NOMO-1 (cell line): ENCODE data around the gene GDF2.

Source experiments
- DNase-seq, 2 experiments: peaks; one replicate each; lab custom pipeline; 2025; ENCODE audit not compliant: unreplicated experiment in 2 of 2; lab: John Stamatoyannopoulos, UW

GDF2 gene

GRCh38 chr10:47331954-47332353 is 9.7 kb downstream of the GDF2 start:
- no peak for DNase-seq

- no peak for DNase-seq
These were observed 10.1 kb downstream of the GDF2 start for GRCh38 chr10:47332371-47332770.

- no peak for DNase-seq
These were observed 10.7 kb downstream of the GDF2 start for GRCh38 chr10:47332946-47333345.

DNA sequence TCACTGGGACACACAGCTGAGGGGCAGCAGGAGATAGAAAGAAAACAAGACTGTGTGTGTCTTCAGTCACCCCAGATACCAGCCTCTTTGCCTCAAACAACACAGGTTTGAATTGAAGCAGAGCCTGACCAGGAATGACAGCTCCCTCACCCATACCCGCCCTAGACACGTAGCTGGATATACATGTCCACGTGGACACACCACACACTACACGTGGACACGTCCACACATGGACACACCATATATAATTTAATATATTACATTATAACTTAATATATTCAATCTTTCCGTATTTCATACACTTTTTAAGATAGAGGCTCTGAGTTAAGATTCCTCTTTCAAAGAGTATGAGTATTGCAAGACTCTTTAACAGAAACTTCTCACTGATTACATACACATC is 11.3 kb downstream of the GDF2 start:
- DNase-seq: no peak

DNA sequence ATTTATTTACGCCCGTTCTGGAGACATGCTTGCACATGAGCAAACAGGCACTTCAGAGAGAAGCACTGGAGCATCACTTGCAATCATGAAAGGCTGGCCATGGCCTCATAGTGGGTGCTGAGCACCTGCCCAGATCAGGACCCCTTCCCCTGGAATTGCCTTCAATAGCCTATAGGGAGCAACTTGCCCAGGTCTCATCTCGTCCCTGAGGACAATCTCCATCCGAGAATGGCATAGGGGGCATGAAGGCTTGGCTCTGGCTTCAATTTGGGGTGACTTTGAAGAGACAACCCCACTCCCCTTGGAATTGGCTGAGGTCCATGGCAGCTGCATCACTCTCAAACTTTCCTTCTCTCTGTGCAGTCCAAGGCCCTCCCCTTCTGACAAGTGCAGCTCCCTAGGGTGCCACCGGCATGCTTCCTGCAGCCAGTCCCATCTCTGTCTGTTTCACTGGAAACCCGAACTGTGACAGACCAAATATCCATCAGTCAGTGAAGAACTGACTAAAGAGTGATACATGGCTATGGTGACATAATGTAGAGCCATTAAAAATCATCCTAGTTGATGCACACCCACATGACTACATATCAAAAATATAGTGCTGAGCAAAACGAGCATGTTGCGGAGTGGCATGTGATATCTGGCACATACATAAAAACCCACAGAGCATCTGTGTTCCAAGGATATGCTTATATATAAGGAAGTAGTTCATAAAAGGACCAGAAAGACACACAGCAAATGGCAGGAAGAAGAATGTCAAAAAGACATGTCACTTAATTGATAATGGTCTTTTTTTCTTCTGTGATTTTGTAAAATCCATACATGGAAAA is 12.4 kb downstream of the GDF2 start:
- no peak for DNase-seq

- DNase-seq: no peak
These were observed 13.7 kb downstream of the GDF2 start for GRCh38 chr10:47335906-47336305.

DNA sequence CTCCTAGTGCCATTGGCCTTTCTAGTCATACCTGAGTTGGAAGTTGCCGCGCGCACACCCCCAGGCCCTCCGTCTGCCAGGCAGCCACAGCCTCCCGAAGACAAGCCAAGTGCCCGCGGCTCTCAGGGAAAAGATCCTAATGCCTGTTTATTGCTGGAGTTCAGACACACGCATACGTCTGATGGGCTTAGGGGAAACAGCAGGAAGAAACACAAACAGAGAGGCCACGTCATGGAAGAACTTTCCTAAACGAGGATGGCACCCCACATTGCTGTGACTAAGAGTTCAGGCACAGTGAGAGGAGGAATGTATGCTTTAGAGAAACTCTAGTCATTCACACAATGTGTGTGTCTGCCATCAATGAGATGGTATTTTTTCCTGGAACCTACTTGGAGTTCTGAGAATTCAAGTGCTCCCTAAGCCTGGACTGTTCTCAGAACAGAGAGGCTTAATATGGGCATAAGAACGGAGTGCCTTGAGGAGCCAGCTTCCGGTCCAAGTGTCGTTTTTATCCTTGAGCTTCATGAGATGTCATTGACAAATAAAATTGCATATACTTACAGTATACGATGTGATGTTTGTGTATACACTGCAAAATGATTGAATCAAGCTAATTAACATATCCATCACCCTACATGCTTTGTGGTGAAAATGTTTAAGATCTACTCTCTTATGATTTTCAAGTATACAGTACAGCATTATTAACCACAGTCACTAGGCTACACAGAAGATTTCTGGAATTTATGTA is 14.3 kb downstream of the GDF2 start:
- no peak for DNase-seq

GRCh38 chr10:47337310-47337709 is 15.1 kb downstream of the GDF2 start:
- DNase-seq: no peak

- DNase-seq: no peak
These were observed 17.0 kb downstream of the GDF2 start for GRCh38 chr10:47339186-47339735.

DNA sequence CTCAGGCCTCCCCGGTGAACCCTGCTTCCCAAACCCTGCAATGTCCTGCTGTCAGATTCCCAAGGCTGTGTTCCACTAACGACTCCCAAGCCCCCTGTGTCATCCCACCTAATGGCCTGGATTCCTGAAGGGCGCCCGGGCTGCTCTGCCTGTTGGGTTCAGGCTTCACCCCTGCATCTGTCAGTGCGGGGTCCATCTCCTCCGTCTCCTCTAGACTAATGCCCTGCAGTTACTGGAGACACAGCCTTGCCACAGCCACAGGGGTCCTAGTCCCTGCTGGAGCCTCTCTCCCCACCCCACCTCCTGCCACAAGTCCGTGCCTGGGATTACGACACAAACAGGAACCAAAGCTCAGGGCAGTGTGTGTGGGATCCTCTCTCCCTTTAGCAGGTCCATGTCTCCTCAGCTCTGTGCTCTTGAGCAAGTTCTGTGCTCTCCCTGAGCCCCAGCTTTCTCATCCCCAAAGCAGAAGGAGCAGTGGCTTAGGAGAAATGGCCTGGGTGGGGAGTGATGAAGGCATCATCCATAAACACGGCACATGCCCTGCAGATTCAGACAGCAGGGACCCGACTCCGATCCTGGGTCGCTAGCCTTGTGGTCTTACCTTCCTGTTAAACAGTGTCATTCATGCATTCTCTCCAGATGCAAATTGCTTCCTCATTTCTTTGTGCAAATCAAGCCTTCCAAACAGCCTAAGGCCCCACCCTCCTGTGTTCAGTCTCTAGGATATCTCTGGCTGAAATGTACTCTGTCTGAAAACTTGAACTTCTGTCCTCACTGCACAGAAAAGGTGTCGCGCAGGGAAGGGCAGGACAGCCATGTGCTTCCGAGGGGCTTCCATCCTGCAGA is 17.7 kb downstream of the GDF2 start:
- peak; percentile 69 to 72 for DNase-seq

DNA sequence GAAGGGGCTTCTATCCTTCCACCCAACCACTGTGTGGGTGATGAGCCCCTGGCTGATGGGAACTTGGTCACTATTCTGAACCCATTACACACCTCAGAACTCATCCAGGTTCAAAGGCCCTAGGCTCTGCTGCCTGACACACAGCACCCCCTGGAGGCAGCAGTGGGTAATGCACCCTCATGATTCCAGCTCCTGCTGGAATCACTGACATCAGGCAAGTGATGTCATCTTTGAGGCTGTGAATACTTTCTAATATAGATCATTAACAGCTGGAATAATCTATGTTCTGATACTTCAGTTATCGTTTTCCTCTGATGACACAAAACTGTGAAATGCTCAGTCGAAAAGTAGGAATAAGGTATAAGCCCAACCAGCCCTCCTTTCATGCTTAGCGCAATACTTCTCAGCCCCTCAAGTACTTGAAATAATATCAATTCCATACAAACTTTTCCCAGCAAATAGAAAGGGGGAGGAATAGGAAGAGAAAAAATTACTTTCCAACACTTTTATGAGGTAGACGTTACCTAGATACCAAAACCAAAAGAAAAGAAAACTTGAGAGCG is 18.4 kb downstream of the GDF2 start:
- peak; percentile 34 to 65 for DNase-seq

DNA sequence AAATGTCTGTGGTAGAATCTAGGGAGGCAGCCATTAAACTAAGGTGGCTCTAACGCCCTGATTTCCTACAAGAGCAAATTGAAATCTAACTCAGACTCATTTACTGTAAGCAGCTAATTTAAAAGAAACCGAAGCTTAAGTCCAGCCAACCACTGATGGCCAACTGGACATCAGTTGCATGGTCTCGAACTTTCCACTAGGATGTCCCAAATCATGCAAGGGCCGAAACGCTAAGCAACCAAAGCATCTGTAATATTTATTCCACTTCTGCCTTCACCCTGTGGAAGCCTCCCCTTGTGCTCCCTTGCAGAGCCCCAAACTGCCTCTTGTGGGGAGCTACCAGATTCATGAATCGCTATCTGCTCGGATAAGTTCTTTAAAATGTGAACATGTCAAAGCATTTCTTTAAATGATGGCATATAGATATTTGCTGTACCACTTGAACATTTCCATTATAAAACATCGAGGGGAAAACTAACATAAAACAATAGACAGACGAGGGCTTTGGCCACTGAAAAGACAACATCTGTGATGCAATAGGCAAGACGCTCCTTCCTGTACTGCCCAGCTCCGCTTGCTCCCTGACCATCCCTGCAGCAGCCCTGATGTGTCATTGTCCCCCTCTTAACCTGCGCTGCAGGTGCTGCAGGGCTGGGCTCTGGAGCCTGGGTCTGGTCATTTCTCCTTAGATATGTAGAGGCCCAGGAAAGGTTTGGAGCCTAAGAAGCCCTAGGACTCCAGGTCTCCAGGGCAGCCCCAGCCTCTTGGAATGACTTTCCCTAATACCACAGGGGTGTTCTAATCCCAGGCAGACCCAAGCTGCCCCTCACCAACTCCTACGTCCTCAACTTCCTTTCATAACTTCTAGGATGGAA is 23.0 kb downstream of the GDF2 start:
- DNase-seq: no peak

GRCh38 chr10:47346581-47347302 is 24.5 kb downstream of the GDF2 start:
- no peak for DNase-seq

- DNase-seq: no peak
These were observed 25.0 kb downstream of the GDF2 start for GRCh38 chr10:47347303-47347675.

- no peak for DNase-seq
These were observed 25.9 kb downstream of the GDF2 start, which contains the start of gene RBP3 for GRCh38 chr10:47348138-47348651. RBP3 (plus strand) TSS chr10:47348363; CDS start chr10:47348485, 122 bp downstream.

DNA sequence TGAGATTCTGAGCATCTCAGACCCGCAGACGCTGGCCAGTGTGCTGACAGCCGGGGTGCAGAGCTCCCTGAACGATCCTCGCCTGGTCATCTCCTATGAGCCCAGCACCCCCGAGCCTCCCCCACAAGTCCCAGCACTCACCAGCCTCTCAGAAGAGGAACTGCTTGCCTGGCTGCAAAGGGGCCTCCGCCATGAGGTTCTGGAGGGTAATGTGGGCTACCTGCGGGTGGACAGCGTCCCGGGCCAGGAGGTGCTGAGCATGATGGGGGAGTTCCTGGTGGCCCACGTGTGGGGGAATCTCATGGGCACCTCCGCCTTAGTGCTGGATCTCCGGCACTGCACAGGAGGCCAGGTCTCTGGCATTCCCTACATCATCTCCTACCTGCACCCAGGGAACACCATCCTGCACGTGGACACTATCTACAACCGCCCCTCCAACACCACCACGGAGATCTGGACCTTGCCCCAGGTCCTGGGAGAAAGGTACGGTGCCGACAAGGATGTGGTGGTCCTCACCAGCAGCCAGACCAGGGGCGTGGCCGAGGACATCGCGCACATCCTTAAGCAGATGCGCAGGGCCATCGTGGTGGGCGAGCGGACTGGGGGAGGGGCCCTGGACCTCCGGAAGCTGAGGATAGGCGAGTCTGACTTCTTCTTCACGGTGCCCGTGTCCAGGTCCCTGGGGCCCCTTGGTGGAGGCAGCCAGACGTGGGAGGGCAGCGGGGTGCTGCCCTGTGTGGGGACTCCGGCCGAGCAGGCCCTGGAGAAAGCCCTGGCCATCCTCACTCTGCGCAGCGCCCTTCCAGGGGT is 26.6 kb downstream of the GDF2 start:
- no peak for DNase-seq

- no peak for DNase-seq
These were observed 27.3 kb downstream of the GDF2 start for GRCh38 chr10:47349516-47349915.

GRCh38 chr10:47349941-47350371 is 27.7 kb downstream of the GDF2 start:
- DNase-seq: no peak
